CD4-positive, alpha-beta T cell treated with Interleukin-1 beta for 1 hour (primary cell): ENCODE data around the gene RIMKLA.

Source experiments
- DNase-seq, 2 donors: peaks; one replicate each; pipeline ENCODE4 v3.0.0-alpha.2; 2020 to 2022

Gene RIMKLA

GRCh38 chr1:42430286-42431135 lies 49.9 kb downstream of the RIMKLA start:
- DNase-seq: no peak

- no peak for DNase-seq
These were observed 50.9 kb downstream of the RIMKLA start for GRCh38 chr1:42431514-42431913.

- DNase-seq: no peak
These were observed 52.1 kb downstream of the RIMKLA start for GRCh38 chr1:42432714-42433113.

- no peak for DNase-seq
These were observed 52.8 kb downstream of the RIMKLA start for GRCh38 chr1:42433369-42433768.

GRCh38 chr1:42434340-42434739 lies 53.7 kb downstream of the RIMKLA start:
- no peak for DNase-seq

GRCh38 chr1:42439940-42440339 lies 59.3 kb downstream of the RIMKLA start:
- no peak for DNase-seq

- DNase-seq: no peak
These were observed 62.1 kb downstream of the RIMKLA start for GRCh38 chr1:42442662-42443061.

- DNase-seq: no peak
These were observed 68.7 kb downstream of the RIMKLA start for GRCh38 chr1:42449256-42449655.

- no peak for DNase-seq
These were observed 69.5 kb downstream of the RIMKLA start for GRCh38 chr1:42450061-42450460.

GRCh38 chr1:42453386-42453785 lies 72.8 kb downstream of the RIMKLA start:
- DNase-seq: no peak

- DNase-seq: no peak
These were observed 73.8 kb downstream of the RIMKLA start for GRCh38 chr1:42454403-42454802.

- peak; percentile 91 for DNase-seq
These were observed 75.6 kb downstream of the RIMKLA start, which contains the start of the genes PPCS and ZMYND12 for GRCh38 chr1:42456010-42456753. Gene PPCS (plus strand): TSS chr1:42456543. CDS start chr1:42456566, 23 bp downstream. Gene ZMYND12 (minus strand): TSS chr1:42456022. CDS start chr1:42455997, 25 bp downstream.

GRCh38 chr1:42456754-42457089 lies 76.1 kb downstream of the RIMKLA start:
- DNase-seq: peak; percentile 61 to 62

- no peak for DNase-seq
These were observed 80.6 kb downstream of the RIMKLA start for GRCh38 chr1:42461196-42461595.

GRCh38 chr1:42462828-42463763 lies 82.5 kb downstream of the RIMKLA start, which contains the start of gene CCDC30:
Gene CCDC30 (plus strand): TSS chr1:42463286. CDS start chr1:42480552, 17,266 bp downstream.
- peak; percentile 98 for DNase-seq

GRCh38 chr1:42463921-42464320 lies 83.3 kb downstream of the RIMKLA start:
- DNase-seq: no peak

- no peak for DNase-seq
These were observed 85.4 kb downstream of the RIMKLA start for GRCh38 chr1:42466030-42466429.

- no peak for DNase-seq
These were observed 89.1 kb downstream of the RIMKLA start for GRCh38 chr1:42469727-42470126.
